Mesendoderm (in vitro differentiated cells): ENCODE measurements around the gene CALN1.

Experiments used
- DNase-seq: peaks from one replicate; pipeline ENCODE4 v3.0.0; 2013
- H2AK5ac ChIP-seq: 2 replicates; pipeline ENCODE4 v1.6.1; 2013; ENCODE audit warnings: low read length, inconsistent platforms
- H2BK120ac ChIP-seq: 2 replicates; pipeline ENCODE4 v1.6.1; 2013; ENCODE audit warnings: low read depth, mild to moderate bottlenecking, low read length, moderate library complexity, mixed read lengths
- H2BK15ac ChIP-seq: replicated peaks from 2 replicates; pipeline ENCODE4 v1.6.1; 2013; ENCODE audit warnings: low read depth, mild to moderate bottlenecking, moderate library complexity
- H2BK5ac ChIP-seq: 2 replicates; pipeline ENCODE4 v1.6.1; 2013; ENCODE audit warnings: low read length, inconsistent platforms
- H3K18ac ChIP-seq: 2 replicates; pipeline ENCODE4 v1.6.1; 2013; ENCODE audit warnings: mild to moderate bottlenecking, low read length, mixed read lengths
- H3K23ac ChIP-seq: one replicate; pipeline ENCODE4 v1.6.1; 2013; ENCODE audit warnings: low read length
- H3K27ac ChIP-seq: 2 replicates; pipeline ENCODE4 v1.5.1; 2013; ENCODE audit warnings: low read depth, mild to moderate bottlenecking, inconsistent platforms, low read length, moderate library complexity
- H3K27me3 ChIP-seq: 2 replicates; pipeline ENCODE4 v1.6.1; 2013; ENCODE audit warnings: low read length, control low read depth, mild to moderate bottlenecking, inconsistent platforms; ENCODE audit not compliant: insufficient read depth, poor library complexity
- H3K36me3 ChIP-seq: 2 replicates; pipeline ENCODE4 v1.6.1; 2013; ENCODE audit warnings: low read length, inconsistent platforms; ENCODE audit not compliant: control insufficient read depth, insufficient read depth
- H3K4ac ChIP-seq: one replicate; pipeline ENCODE4 v1.6.1; 2013; ENCODE audit warnings: low read depth, mild to moderate bottlenecking, low read length, moderate library complexity
- H3K4me1 ChIP-seq: 2 replicates; pipeline ENCODE4 v1.6.1; 2013; ENCODE audit warnings: low read depth, low read length, inconsistent platforms; ENCODE audit not compliant: control insufficient read depth
- H3K4me2 ChIP-seq: 2 replicates; pipeline ENCODE4 v1.6.1; 2013; ENCODE audit warnings: low read length
- H3K4me3 ChIP-seq: 2 replicates; pipeline ENCODE4 v1.5.1; 2013; ENCODE audit warnings: mild to moderate bottlenecking, low read length
- H3K56ac ChIP-seq: one replicate; pipeline ENCODE4 v1.6.1; 2013; ENCODE audit warnings: low read length
- H3K79me1 ChIP-seq: 2 replicates; pipeline ENCODE4 v1.6.1; 2013; ENCODE audit warnings: low read length, inconsistent platforms
- H3K79me2 ChIP-seq: 2 replicates; pipeline ENCODE4 v1.6.1; 2013; ENCODE audit warnings: mild to moderate bottlenecking, low read length; ENCODE audit not compliant: control insufficient read depth, insufficient read depth
- H3K9ac ChIP-seq: 2 replicates; pipeline ENCODE4 v1.6.1; 2013; ENCODE audit warnings: low read length, inconsistent platforms
- H4K5ac ChIP-seq: one replicate; pipeline ENCODE4 v1.6.1; 2013; ENCODE audit warnings: low read length
- H4K8ac ChIP-seq: one replicate; pipeline ENCODE4 v1.6.1; 2013; ENCODE audit warnings: low read depth, mild to moderate bottlenecking, control low read depth, low read length, moderate library complexity
- WGBS: extraction: QIAGEN DNeasy Blood & Tissue Kit; methylation state at CpG from one replicate; pipeline ENCODE4 v1.1.7; 2013; ENCODE audit warnings: low lambda C conversion rate, missing lambda C conversion rate; ENCODE audit not compliant: insufficient coverage; ENCODE audit errors: extremely low coverage; 5-methylcytosine and 5-hydroxymethylcytosine counted together

Gene CALN1

DNA sequence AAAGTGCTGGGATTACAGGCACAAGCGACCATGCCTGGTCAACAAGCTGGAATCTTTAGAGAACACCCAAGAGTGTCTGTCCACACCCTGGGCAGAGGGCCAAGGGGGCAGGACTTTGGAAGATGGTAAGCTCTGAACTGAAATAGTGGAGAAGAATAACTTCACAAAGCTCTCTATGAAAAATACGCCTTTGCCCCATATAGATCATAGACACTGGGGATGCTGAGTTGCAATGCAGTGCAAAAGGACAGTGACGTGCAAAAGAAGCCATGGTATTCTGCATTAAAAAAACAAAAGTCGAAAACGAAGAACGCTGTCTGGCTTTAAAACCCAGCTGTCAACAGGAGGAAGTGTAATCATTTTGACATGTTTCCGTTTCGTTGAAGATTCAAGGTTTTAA is 353.6 kb downstream of the CALN1 start:
- no CpG with 5 or more reads among the region's 8 CpGs for WGBS
- DNase-seq: no peak
- H3K9ac ChIP-seq: no peak overlapping the region

DNA sequence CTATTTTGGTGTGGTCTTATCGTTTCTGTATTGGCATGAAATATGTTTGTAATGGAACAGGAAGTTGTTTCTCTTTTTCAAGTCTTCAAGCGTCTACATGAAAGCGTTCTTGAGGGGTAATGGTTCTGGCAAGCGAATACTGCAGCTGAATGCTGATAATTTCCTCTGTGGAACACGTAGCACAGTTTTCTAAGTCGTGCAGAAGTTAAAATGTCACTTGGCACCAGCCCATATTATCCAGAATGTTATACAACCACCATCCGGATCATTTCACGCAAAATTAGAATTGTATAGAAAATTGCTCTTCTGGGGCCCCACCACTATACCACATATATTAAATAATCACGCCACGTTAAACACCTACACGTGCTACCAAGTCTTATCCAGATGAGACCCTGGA is 354.3 kb downstream of the CALN1 start:
- Histone ChIP-seq H3K4me3 (no peak overlapping the region), H4K8ac (no peak overlapping the region), H2BK5ac (no peak overlapping the region), H3K56ac (no peak overlapping the region), H3K9ac (no peak overlapping the region), H3K27ac (no peak overlapping the region), H2BK15ac (no peak overlapping the region), H3K4me2 (no peak overlapping the region), H3K4ac (no peak overlapping the region), H3K79me1 (no peaks in the 10 kb centered on the region), H3K23ac (no peak overlapping the region), H3K18ac (no peak overlapping the region), H2AK5ac (no peak overlapping the region), H3K36me3 (no peaks in the 10 kb centered on the region), H3K27me3 (no peaks in the 10 kb centered on the region), H3K4me1 (no peaks in the 10 kb centered on the region), H3K79me2 (no peaks in the 10 kb centered on the region), H4K5ac (no peak overlapping the region), H2BK120ac (no peak overlapping the region)
- DNase-seq: no peak
- no CpG with 5 or more reads among the region's 11 CpGs for WGBS

More for the DNA sequence above, 353.6 kb downstream of the CALN1 start:
- no peak overlapping the region for H4K5ac ChIP-seq
- H2BK15ac ChIP-seq: no peak overlapping the region
- H3K4ac ChIP-seq: no peak overlapping the region
- no peak overlapping the region for H3K27ac ChIP-seq
- H3K4me2 ChIP-seq: no peak overlapping the region
- H3K23ac ChIP-seq: no peak overlapping the region
- H4K8ac ChIP-seq: no peak overlapping the region
- H3K18ac ChIP-seq: no peak overlapping the region
- H3K4me3 ChIP-seq: no peak overlapping the region
- H3K27me3 ChIP-seq: no peaks in the 10 kb centered on the region
- H3K56ac ChIP-seq: no peak overlapping the region
- H3K36me3 ChIP-seq: no peaks in the 10 kb centered on the region
- H2BK5ac ChIP-seq: no peak overlapping the region
- H2AK5ac ChIP-seq: no peak overlapping the region
- H2BK120ac ChIP-seq: no peak overlapping the region
- H3K79me2 ChIP-seq: no peaks in the 10 kb centered on the region
- no peaks in the 10 kb centered on the region for H3K79me1 ChIP-seq
- H3K4me1 ChIP-seq: no peaks in the 10 kb centered on the region

DNA sequence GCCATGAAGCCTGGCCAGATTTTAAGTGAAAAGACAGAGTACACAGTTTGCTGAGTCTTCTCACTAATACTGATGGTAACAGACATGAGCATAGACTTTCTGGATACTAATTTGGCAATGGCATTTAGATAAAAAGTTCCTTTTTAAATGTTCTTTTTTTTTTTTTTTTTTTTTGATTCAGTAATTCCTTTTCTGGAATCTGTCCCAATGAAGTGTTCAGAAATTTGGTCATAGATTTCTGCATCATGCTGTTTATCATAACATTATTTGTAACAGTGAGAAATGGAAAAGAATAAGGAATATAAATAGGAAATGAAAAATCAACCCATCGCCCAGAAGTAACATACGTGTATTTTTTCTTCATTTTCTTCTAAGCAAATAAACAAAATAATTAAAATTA is 354.9 kb downstream of the CALN1 start:
- Histone ChIP-seq H2BK5ac (no peak overlapping the region), H3K4ac (no peak overlapping the region), H3K9ac (no peak overlapping the region), H2AK5ac (no peak overlapping the region), H3K18ac (no peak overlapping the region), H3K56ac (no peak overlapping the region), H3K27ac (no peak overlapping the region), H3K4me2 (no peak overlapping the region), H3K79me2 (no peaks in the 10 kb centered on the region), H3K23ac (no peak overlapping the region), H3K27me3 (no peaks in the 10 kb centered on the region), H4K8ac (no peak overlapping the region), H3K36me3 (no peaks in the 10 kb centered on the region), H3K4me1 (no peaks in the 10 kb centered on the region), H4K5ac (no peak overlapping the region), H2BK15ac (no peak overlapping the region), H2BK120ac (no peak overlapping the region), H3K79me1 (no peaks in the 10 kb centered on the region), H3K4me3 (no peak overlapping the region)
- DNase-seq: no peak
- no CpG with 5 or more reads among the region's 2 CpGs for WGBS

DNA sequence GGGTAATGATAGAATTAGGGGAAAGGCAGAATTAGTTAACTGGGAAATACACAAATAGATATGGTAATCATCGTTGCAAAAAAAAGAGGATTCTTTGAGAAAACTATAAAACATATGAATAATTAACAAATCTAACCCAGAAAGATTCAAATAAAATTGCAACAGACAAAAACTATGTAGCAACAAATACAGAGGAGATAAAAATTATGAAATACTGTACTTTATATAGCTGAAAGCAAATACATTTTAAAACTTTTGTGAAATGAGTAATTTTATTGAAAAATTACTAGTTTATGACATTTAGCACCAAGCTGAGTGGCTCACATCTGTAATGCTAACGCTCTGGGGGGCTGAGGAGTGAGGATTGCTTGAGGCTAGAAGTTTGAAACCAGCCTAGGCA is 356.7 kb downstream of the CALN1 start:
- Histone ChIP-seq H3K56ac (no peak overlapping the region), H2BK15ac (no peak overlapping the region), H3K18ac (no peak overlapping the region), H3K4me1 (no peaks in the 10 kb centered on the region), H2BK120ac (no peak overlapping the region), H4K8ac (no peak overlapping the region), H2AK5ac (no peak overlapping the region), H3K79me1 (no peaks in the 10 kb centered on the region), H3K9ac (no peak overlapping the region), H3K36me3 (no peaks in the 10 kb centered on the region), H3K79me2 (no peaks in the 10 kb centered on the region), H3K27ac (no peak overlapping the region), H3K23ac (no peak overlapping the region), H4K5ac (no peak overlapping the region), H3K27me3 (no peaks in the 10 kb centered on the region), H3K4me3 (no peak overlapping the region), H2BK5ac (no peak overlapping the region), H3K4ac (no peak overlapping the region), H3K4me2 (no peak overlapping the region)
- no CpG with 5 or more reads among the region's 2 CpGs for WGBS
- DNase-seq: no peak

DNA sequence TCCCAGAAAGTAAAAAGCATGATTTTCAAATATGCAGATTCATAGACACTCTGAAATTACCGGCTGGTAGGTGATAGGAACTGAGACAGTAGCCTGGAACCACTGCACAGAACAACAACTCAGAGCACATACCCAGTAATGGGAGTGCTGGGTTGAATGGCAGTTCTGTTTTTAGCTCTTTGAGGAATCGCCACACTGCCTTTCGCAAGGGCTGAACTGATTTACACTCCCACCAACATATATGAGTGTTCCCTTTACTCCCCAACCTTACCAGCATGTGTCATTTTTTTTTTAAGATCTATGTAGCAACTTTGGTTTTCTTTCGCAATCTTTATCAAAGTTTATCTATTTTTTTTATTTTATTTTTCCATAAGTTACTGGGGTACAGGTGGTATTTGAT is 358.8 kb downstream of the CALN1 start:
- H3K4ac ChIP-seq: no peak overlapping the region
- H3K36me3 ChIP-seq: no peaks in the 10 kb centered on the region
- H3K79me2 ChIP-seq: no peaks in the 10 kb centered on the region
- no peak overlapping the region for H3K9ac ChIP-seq
- H3K27me3 ChIP-seq: no peaks in the 10 kb centered on the region
- no peaks in the 10 kb centered on the region for H3K4me1 ChIP-seq
- WGBS: no CpG with 5 or more reads among the region's 4 CpGs
- no peak overlapping the region for H2AK5ac ChIP-seq
- H3K27ac ChIP-seq: no peak overlapping the region
- H3K23ac ChIP-seq: no peak overlapping the region
- no peak overlapping the region for H3K4me3 ChIP-seq
- H2BK15ac ChIP-seq: no peak overlapping the region
- no peak overlapping the region for H4K8ac ChIP-seq
- no peak overlapping the region for H2BK120ac ChIP-seq
- H3K4me2 ChIP-seq: no peak overlapping the region
- no peak overlapping the region for H2BK5ac ChIP-seq
- H4K5ac ChIP-seq: no peak overlapping the region
- no peaks in the 10 kb centered on the region for H3K79me1 ChIP-seq
- no peak for DNase-seq
- H3K18ac ChIP-seq: no peak overlapping the region
- H3K56ac ChIP-seq: no peak overlapping the region

DNA sequence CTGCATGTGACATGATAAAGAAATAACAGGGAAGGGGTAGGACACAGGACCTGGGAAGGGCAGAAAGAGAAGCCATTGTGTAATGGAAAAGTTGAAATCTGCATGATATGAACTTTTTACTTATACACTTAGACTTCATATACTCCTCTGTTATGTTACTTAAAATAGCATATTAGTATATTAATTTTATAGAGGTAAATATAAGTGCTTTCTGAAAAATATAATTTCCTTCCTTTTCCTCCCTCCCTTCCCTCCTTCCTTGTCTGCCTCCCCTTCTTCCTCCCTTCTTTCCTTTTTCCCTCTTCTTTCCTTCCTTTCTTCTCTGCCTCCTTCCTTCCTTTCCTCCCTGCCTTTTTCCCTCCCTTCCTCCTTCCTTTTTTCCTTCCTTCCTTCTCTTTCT is 363.7 kb downstream of the CALN1 start:
- Histone ChIP-seq H3K4me1 (no peaks in the 10 kb centered on the region), H3K27me3 (no peaks in the 10 kb centered on the region), H3K4me3 (no peak overlapping the region), H3K18ac (no peak overlapping the region), H3K4ac (no peak overlapping the region), H4K8ac (no peak overlapping the region), H3K9ac (no peak overlapping the region), H2BK15ac (no peak overlapping the region), H3K27ac (no peak overlapping the region), H2BK5ac (no peak overlapping the region), H2AK5ac (no peak overlapping the region), H3K23ac (no peak overlapping the region), H3K36me3 (no peaks in the 10 kb centered on the region), H2BK120ac (no peak overlapping the region), H3K4me2 (no peak overlapping the region), H4K5ac (no peak overlapping the region), H3K56ac (no peak overlapping the region), H3K79me1 (no peaks in the 10 kb centered on the region), H3K79me2 (no peaks in the 10 kb centered on the region)
- DNase-seq: no peak
